GM23338 (cell line): ENCODE results near the gene MRPL30. TPM values are rescaled to one million over a fixed set of nuclear protein-coding genes. Genes with fewer than 3 reads are reported as not detected.

Experiments
- ATAC-seq: fragments of 200-7000 bp; cut with Tn5 transposase; 3 replicates; pipeline ENCODE4 v1.9.1; 2020
- DNase-seq: peaks from one replicate; pipeline ENCODE4 v3.0.0-alpha.2; 2015; ENCODE audit warnings: low spot score
- H2AFZ ChIP-seq: fragments of 200-600 bp; sonication (generic); 2 replicates; pipeline ENCODE4 v1.8.0; 2016; ENCODE audit warnings: antibody characterized with exemption, mild to moderate bottlenecking, moderate library complexity
- H3F3A ChIP-seq: fragments of 200-600 bp; sonication (generic); replicated peaks from 2 replicates; pipeline ENCODE4 v1.8.0; 2017; ENCODE audit warnings: antibody characterized with exemption, mixed run types, low read depth
- H3K27ac ChIP-seq: fragments of 200-600 bp; sonication (generic); 2 replicates; pipeline ENCODE4 v1.6.1; 2016; ENCODE audit warnings: low read depth
- H3K27me3 ChIP-seq: fragments of 200-600 bp; sonication (generic); 2 replicates; pipeline ENCODE4 v1.8.0; 2016; ENCODE audit warnings: mild to moderate bottlenecking, mixed run types, moderate library complexity; ENCODE audit not compliant: insufficient read depth
- H3K36me3 ChIP-seq: fragments of 200-600 bp; sonication (generic); 2 replicates; pipeline ENCODE4 v1.8.0; 2016; ENCODE audit warnings: mild to moderate bottlenecking; ENCODE audit not compliant: insufficient read depth
- H3K4me1 ChIP-seq: fragments of 200-600 bp; sonication (generic); 2 replicates; pipeline ENCODE4 v1.8.0; 2016; ENCODE audit warnings: mild to moderate bottlenecking, moderate library complexity; ENCODE audit not compliant: insufficient read depth
- H3K4me2 ChIP-seq: fragments of 200-600 bp; sonication (generic); 2 replicates; pipeline ENCODE4 v1.7.1; 2017; ENCODE audit warnings: mixed run types
- H3K4me3 ChIP-seq: fragments of 200-600 bp; sonication (generic); 2 replicates; pipeline ENCODE4 v1.6.1; 2016; ENCODE audit warnings: mixed run types
- H3K79me2 ChIP-seq: fragments of 200-600 bp; sonication (generic); replicated peaks from 2 replicates; pipeline ENCODE4 v1.8.0; 2017; ENCODE audit warnings: mild to moderate bottlenecking; ENCODE audit not compliant: insufficient read depth
- H3K9me2 ChIP-seq: fragments of 200-600 bp; sonication (generic); 2 replicates; pipeline ENCODE4 v1.8.0; 2017; ENCODE audit not compliant: insufficient read depth
- H4K20me1 ChIP-seq: fragments of 200-600 bp; sonication (generic); replicated peaks from 2 replicates; pipeline ENCODE4 v1.8.0; 2017; ENCODE audit warnings: mild to moderate bottlenecking; ENCODE audit not compliant: insufficient read depth
- H3K27ac Mint-ChIP-seq: 2 replicates; pipeline ENCODE4 v1.8.0; 2020; ENCODE audit warnings: inconsistent platforms, mild to moderate bottlenecking, moderate library complexity, mixed read lengths
- H3K27me3 Mint-ChIP-seq: 3 replicates; pipeline ENCODE4 v1.8.0; 2022; ENCODE audit warnings: low read depth, mild to moderate bottlenecking, moderate library complexity, mixed read lengths, inconsistent platforms; ENCODE audit not compliant: insufficient read depth, poor library complexity
- H3K36me3 Mint-ChIP-seq: 3 replicates; pipeline ENCODE4 v1.8.0; 2021; ENCODE audit warnings: low read depth, mild to moderate bottlenecking, inconsistent platforms, moderate library complexity, mixed read lengths
- H3K4me1 Mint-ChIP-seq: 3 replicates; pipeline ENCODE4 v1.8.0; 2020; ENCODE audit warnings: mild to moderate bottlenecking, inconsistent platforms, mixed read lengths
- H3K4me3 Mint-ChIP-seq: 3 replicates; pipeline ENCODE4 v1.8.0; 2021; ENCODE audit warnings: moderate library complexity, mild to moderate bottlenecking, inconsistent platforms, mixed read lengths
- H3K9me3 Mint-ChIP-seq: 3 replicates; pipeline ENCODE4 v1.8.0; 2020; ENCODE audit warnings: moderate library complexity, mild to moderate bottlenecking, inconsistent platforms, mixed read lengths
- CREB1 ChIP-seq: fragments of 250-450 bp; sonication (Bioruptor Pico); IDR thresholded peaks from 2 replicates; pipeline ENCODE4 v1.5.0; 2020; ENCODE audit warnings: low read depth, mild to moderate bottlenecking, moderate library complexity
- CTCF ChIP-seq, 2 experiments: fragments of 200-600 bp in 1 of 2; sonication (generic) in 1 of 2; conservative IDR thresholded peaks; 2 replicates each; pipeline versions ENCODE4 v1.5.1 to v1.6.1; 2016 to 2017; ENCODE audit warnings: antibody characterized with exemption in 2 of 2, low read depth in 2 of 2, mild to moderate bottlenecking in 2 of 2, moderate library complexity in 1 of 2
- ETS1 ChIP-seq: IDR thresholded peaks from 2 replicates; pipeline ENCODE4 v1.6.1; 2016; ENCODE audit warnings: antibody characterized with exemption
- EZH2 ChIP-seq: fragments of 200-600 bp; sonication (generic); IDR thresholded peaks from one replicate; pipeline ENCODE4 v1.8.0; 2017; ENCODE audit warnings: antibody characterized with exemption, mild to moderate bottlenecking, low read depth; ENCODE audit not compliant: unreplicated experiment
- EZH2phosphoT487 ChIP-seq: fragments of 200-600 bp; sonication (generic); IDR thresholded peaks from one replicate; pipeline ENCODE4 v1.8.1; 2018; ENCODE audit warnings: antibody characterized with exemption; ENCODE audit not compliant: unreplicated experiment
- JUNB ChIP-seq: IDR thresholded peaks from one replicate; pipeline ENCODE4 v1.6.1; 2016; ENCODE audit warnings: antibody characterized with exemption; ENCODE audit not compliant: unreplicated experiment
- NANOG ChIP-seq: IDR thresholded peaks from 2 replicates; pipeline ENCODE4 v1.6.1; 2016; ENCODE audit warnings: antibody characterized with exemption, borderline replicate concordance
- POLR2AphosphoS5 ChIP-seq: IDR thresholded peaks from 2 replicates; pipeline ENCODE4 v1.6.1; 2016; ENCODE audit warnings: antibody characterized with exemption, low read depth
- REST ChIP-seq: IDR thresholded peaks from one replicate; pipeline ENCODE4 v1.6.1; 2018; ENCODE audit warnings: antibody characterized with exemption; ENCODE audit not compliant: unreplicated experiment
- STAT1 ChIP-seq: IDR thresholded peaks from one replicate; pipeline ENCODE4 v1.6.1; 2016; ENCODE audit warnings: antibody characterized with exemption; ENCODE audit not compliant: unreplicated experiment
- ZNF114 ChIP-seq: fragments of 250-450 bp; sonication (Bioruptor Pico); IDR thresholded peaks from 2 replicates; pipeline ENCODE4 v1.5.0; 2020; ENCODE audit warnings: mild to moderate bottlenecking, moderate library complexity
- ZNF331 ChIP-seq: fragments of 250-450 bp; sonication (Bioruptor Pico); IDR thresholded peaks from 2 replicates; pipeline ENCODE4 v1.5.0; 2020; ENCODE audit warnings: low read depth, mild to moderate bottlenecking, moderate library complexity
- polyA plus RNA-seq: library from polyadenylated mRNA; unstranded; fragments of >200 nt; fragmentation: Nextera tagmentation; extraction: Ambion mirVana; gene quantifications from 2 replicates; pipeline ENCODE4 v1.2.1, GENCODE V29; 2016
- total RNA-seq: library from RNA; depleted of rRNA; stranded (reverse); fragments of >200 nt; shearing (Covaris generic); gene quantifications from 2 replicates; pipeline ENCODE4 v1.2.3, GENCODE V29; 2014
- TF ChIP-seq, protein P1 (sequence below): fragments of 250-450 bp; sonication (Bioruptor Pico); IDR thresholded peaks from 2 replicates; pipeline ENCODE4 v1.5.0; 2020; ENCODE audit warnings: mild to moderate bottlenecking, moderate library complexity

The MRPL30 gene
- total and polyA plus RNA-seq, 2 experiments from 2014 or later: 51.4 to 53.7 TPM

DNA sequence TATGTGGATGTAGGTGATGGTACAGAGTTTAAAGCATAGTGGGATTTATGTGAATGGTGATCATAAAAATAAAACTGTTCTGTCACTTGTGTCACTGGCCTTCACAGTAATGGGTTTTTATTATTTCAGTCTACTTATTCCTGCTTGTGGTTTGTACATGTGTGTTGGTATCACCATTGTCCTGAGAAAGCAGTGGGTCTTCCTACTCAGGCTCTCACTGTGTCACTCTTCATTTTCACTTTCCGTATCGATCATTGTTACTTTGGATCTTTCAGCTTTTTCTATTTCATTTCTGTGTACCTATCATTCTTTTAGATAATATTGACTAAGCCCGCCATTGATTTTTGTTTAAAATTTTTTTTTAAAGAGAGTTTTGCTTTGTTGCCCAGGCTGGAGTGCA lies 7.4 kb downstream of the MRPL30 start:
- H3K27me3 Mint-ChIP-seq: no peaks in the 10 kb centered on the region
- Histone ChIP-seq H4K20me1 (peaks cover 18% of the 10 kb centered on the region), H3F3A (no peaks in the 10 kb centered on the region), H3K27ac (no peak overlapping the region; the same call in 1 of the 2 replicates), H3K4me2 (no peak overlapping the region), H2AFZ (no peak overlapping the region), H3K27me3 (no peaks in the 10 kb centered on the region), H3K4me1 (no peaks in the 10 kb centered on the region), H3K36me3 (peaks cover 22% of the 10 kb centered on the region), H3K9me2 (peaks cover 2% of the 10 kb centered on the region; the same call in 1 of the 2 replicates), H3K79me2 (peaks cover 70% of the 10 kb centered on the region), H3K4me3 (no peak overlapping the region)
- H3K36me3 Mint-ChIP-seq: peaks cover 65% of the 10 kb centered on the region
- no peak for ATAC-seq
- no peak overlapping the region for H3K4me3 Mint-ChIP-seq
- DNase-seq: no peak
- H3K9me3 Mint-ChIP-seq: no peaks in the 10 kb centered on the region
- H3K27ac Mint-ChIP-seq: no peak overlapping the region
- TF ChIP-seq EZH2phosphoT487 (no peak), JUNB (no peak), ZNF114 (CRISPR knock-in tag) (no peak), ZNF331 (CRISPR knock-in tag) (no peak), EZH2 (no peak), REST (no peak), STAT1 (no peak), NANOG (no peak), CTCF (conservative IDR thresholded peaks at IDR 0.05; ENCODE audit: low read depth in 2 of 2) (no peak), POLR2AphosphoS5 (no peak), CREB1 (CRISPR knock-in tag) (no peak), ETS1 (no peak)
- TF ChIP-seq, protein P1, sequence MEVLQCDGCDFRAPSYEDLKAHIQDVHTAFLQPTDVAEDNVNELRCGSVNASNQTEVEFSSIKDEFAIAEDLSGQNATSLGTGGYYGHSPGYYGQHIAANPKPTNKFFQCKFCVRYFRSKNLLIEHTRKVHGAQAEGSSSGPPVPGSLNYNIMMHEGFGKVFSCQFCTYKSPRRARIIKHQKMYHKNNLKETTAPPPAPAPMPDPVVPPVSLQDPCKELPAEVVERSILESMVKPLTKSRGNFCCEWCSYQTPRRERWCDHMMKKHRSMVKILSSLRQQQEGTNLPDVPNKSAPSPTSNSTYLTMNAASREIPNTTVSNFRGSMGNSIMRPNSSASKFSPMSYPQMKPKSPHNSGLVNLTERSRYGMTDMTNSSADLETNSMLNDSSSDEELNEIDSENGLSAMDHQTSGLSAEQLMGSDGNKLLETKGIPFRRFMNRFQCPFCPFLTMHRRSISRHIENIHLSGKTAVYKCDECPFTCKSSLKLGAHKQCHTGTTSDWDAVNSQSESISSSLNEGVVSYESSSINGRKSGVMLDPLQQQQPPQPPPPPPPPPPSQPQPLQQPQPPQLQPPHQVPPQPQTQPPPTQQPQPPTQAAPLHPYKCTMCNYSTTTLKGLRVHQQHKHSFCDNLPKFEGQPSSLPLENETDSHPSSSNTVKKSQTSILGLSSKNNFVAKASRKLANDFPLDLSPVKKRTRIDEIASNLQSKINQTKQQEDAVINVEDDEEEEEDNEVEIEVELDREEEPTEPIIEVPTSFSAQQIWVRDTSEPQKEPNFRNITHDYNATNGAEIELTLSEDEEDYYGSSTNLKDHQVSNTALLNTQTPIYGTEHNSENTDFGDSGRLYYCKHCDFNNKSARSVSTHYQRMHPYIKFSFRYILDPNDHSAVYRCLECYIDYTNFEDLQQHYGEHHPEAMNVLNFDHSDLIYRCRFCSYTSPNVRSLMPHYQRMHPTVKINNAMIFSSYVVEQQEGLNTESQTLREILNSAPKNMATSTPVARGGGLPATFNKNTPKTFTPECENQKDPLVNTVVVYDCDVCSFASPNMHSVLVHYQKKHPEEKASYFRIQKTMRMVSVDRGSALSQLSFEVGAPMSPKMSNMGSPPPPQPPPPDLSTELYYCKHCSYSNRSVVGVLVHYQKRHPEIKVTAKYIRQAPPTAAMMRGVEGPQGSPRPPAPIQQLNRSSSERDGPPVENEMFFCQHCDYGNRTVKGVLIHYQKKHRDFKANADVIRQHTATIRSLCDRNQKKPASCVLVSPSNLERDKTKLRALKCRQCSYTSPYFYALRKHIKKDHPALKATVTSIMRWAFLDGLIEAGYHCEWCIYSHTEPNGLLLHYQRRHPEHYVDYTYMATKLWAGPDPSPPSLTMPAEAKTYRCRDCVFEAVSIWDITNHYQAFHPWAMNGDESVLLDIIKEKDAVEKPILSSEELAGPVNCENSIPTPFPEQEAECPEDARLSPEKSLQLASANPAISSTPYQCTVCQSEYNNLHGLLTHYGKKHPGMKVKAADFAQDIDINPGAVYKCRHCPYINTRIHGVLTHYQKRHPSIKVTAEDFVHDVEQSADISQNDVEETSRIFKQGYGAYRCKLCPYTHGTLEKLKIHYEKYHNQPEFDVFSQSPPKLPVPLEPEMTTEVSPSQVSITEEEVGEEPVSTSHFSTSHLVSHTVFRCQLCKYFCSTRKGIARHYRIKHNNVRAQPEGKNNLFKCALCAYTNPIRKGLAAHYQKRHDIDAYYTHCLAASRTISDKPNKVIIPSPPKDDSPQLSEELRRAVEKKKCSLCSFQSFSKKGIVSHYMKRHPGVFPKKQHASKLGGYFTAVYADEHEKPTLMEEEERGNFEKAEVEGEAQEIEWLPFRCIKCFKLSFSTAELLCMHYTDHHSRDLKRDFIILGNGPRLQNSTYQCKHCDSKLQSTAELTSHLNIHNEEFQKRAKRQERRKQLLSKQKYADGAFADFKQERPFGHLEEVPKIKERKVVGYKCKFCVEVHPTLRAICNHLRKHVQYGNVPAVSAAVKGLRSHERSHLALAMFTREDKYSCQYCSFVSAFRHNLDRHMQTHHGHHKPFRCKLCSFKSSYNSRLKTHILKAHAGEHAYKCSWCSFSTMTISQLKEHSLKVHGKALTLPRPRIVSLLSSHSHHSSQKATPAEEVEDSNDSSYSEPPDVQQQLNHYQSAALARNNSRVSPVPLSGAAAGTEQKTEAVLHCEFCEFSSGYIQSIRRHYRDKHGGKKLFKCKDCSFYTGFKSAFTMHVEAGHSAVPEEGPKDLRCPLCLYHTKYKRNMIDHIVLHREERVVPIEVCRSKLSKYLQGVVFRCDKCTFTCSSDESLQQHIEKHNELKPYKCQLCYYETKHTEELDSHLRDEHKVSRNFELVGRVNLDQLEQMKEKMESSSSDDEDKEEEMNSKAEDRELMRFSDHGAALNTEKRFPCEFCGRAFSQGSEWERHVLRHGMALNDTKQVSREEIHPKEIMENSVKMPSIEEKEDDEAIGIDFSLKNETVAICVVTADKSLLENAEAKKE (CRISPR knock-in tag): no peak
- H3K4me1 Mint-ChIP-seq: no peaks in the 10 kb centered on the region; the same call in 2 of the 3 replicates
